A673 (cell line): Measurements from ENCODE around the gene ZFAND5. TPM values are rescaled to one million over a fixed set of nuclear protein-coding genes. Genes with fewer than 3 reads are reported as not detected.

Source experiments
- BruUV-seq: library from RNA; stranded (reverse); fragments of 400-500 nt; replicated peaks from 2 replicates; lab custom pipeline; 2021; lab: Mats Ljungman, UMichigan
- CTCF ChIA-PET: fragments of 300-600 bp; sonication (Branson Sonifier 250); formaldehyde crosslinking; loops from one replicate; lab custom pipeline; 2022; ENCODE audit warnings: antibody characterized with exemption; lab: Charles Lee
- POLR2A ChIA-PET: fragments of 300-600 bp; sonication (Branson Sonifier 250); formaldehyde crosslinking; loops from one replicate; lab custom pipeline; 2022; ENCODE audit warnings: antibody characterized with exemption; ENCODE audit not compliant: low non-redundant PET; lab: Charles Lee
- DNase-seq: peaks from one replicate; pipeline ENCODE4 v3.0.0-alpha.2; 2015; ENCODE audit warnings: low spot score
- H3K27ac ChIP-seq: fragments of 200-600 bp; sonication (generic); 2 replicates; pipeline ENCODE4 v1.5.1; 2016; ENCODE audit warnings: mixed run types, low read depth, mild to moderate bottlenecking, mixed read lengths, antibody characterized with exemption, low read length; ENCODE audit not compliant: poor library complexity, severe bottlenecking
- H3K27me3 ChIP-seq: fragments of 200-600 bp; sonication (generic); replicated peaks from 2 replicates; pipeline ENCODE4 v1.6.1; 2017; ENCODE audit warnings: mixed run types, low read depth, mild to moderate bottlenecking, mixed read lengths, antibody characterized with exemption, low read length; ENCODE audit not compliant: insufficient read depth, poor library complexity
- H3K36me3 ChIP-seq: fragments of 200-600 bp; sonication (generic); 2 replicates; pipeline ENCODE4 v1.6.1; 2016; ENCODE audit warnings: mixed run types, mild to moderate bottlenecking, mixed read lengths, antibody characterized with exemption, low read length; ENCODE audit not compliant: insufficient read depth, poor library complexity, severe bottlenecking
- H3K4me1 ChIP-seq: fragments of 200-600 bp; sonication (generic); 2 replicates; pipeline ENCODE4 v1.6.1; 2017; ENCODE audit warnings: mixed run types, mild to moderate bottlenecking, mixed read lengths, antibody characterized with exemption, low read length; ENCODE audit not compliant: insufficient read depth, poor library complexity, severe bottlenecking
- H3K4me3 ChIP-seq: fragments of 200-600 bp; sonication (generic); 2 replicates; pipeline ENCODE4 v1.5.1; 2016; ENCODE audit warnings: low read depth, mixed run types, mild to moderate bottlenecking, mixed read lengths, low read length; ENCODE audit not compliant: poor library complexity, severe bottlenecking
- H3K9me3 ChIP-seq: fragments of 200-600 bp; sonication (generic); 2 replicates; pipeline ENCODE4 v1.6.1; 2016; ENCODE audit warnings: mixed run types, low read depth, mild to moderate bottlenecking, mixed read lengths, antibody characterized with exemption, low read length; ENCODE audit not compliant: poor library complexity, severe bottlenecking
- EZH2 ChIP-seq: fragments of 200-600 bp; sonication (generic); IDR thresholded peaks from 2 replicates; pipeline ENCODE4 v1.6.1; 2017; ENCODE audit warnings: borderline replicate concordance, low read depth, mild to moderate bottlenecking, mixed read lengths, antibody characterized with exemption, low read length; ENCODE audit not compliant: poor library complexity, severe bottlenecking
- intact Hi-C: fragments of 100-400 bp; cut with micrococcal nuclease; formaldehyde crosslinking; loops from one replicate; pipeline ENCODE4 v1.10.0; 2022; ENCODE audit not compliant: unreplicated experiment
- total RNA-seq: library from RNA; stranded (reverse); gene quantifications from 2 replicates; pipeline ENCODE4 v1.2.3, GENCODE V29; 2021
- TF ChIP-seq, protein P1 (sequence below): fragments of 300-800, 200-600 bp; sonication (generic); conservative IDR thresholded peaks from 2 replicates; pipeline ENCODE4 v1.5.1; 2017; ENCODE audit warnings: low read depth, mild to moderate bottlenecking, antibody characterized with exemption, low read length, moderate library complexity, mixed read lengths

Gene ZFAND5
- total RNA-seq, 1 experiment from 2014 or later: 194 TPM

DNA sequence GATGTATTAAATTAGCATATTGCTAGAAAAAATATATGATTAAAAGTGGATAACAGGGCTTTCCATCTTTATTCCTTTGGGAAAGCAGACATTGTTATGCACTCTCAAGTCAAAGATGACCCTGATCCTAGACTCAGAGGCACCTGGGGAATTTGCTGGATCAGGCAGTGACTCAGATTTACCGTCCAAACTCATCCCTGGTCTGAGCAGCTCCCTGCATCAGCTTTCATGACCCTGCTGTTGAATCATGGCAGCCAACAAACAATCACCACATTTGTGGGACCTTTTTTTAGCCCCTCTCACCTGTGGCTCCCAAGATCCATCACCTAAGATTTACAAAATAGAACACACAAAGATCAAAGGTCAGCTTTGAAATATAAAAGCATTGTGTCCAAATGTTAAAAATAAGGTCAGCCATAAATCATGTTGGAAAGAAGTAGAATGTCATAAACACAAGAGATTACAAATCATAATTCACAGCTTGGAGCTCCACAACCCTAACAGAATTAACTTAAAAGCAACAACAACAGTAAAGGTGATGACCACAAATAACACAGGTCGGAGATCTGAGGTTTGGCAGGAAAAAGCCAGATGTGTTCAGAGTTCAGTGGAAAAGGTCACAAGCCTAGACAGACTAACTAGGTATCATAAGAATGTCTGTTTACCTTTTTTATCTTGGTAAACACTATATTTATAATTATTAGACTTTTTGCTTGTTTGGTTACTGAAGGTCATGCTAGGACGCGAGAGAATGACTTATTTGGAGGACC is 55.5 kb downstream of the ZFAND5 start:
- peaks cover under 1% of the 10 kb centered on the region for H3K4me1 ChIP-seq
- no peak overlapping the region for H3K27ac ChIP-seq
- no peaks in the 10 kb centered on the region for H3K9me3 ChIP-seq
- ChIA-PET CTCF (no interaction called here), POLR2A (no interaction called here)
- TF ChIP-seq EZH2: no peak
- TF ChIP-seq, protein P1, sequence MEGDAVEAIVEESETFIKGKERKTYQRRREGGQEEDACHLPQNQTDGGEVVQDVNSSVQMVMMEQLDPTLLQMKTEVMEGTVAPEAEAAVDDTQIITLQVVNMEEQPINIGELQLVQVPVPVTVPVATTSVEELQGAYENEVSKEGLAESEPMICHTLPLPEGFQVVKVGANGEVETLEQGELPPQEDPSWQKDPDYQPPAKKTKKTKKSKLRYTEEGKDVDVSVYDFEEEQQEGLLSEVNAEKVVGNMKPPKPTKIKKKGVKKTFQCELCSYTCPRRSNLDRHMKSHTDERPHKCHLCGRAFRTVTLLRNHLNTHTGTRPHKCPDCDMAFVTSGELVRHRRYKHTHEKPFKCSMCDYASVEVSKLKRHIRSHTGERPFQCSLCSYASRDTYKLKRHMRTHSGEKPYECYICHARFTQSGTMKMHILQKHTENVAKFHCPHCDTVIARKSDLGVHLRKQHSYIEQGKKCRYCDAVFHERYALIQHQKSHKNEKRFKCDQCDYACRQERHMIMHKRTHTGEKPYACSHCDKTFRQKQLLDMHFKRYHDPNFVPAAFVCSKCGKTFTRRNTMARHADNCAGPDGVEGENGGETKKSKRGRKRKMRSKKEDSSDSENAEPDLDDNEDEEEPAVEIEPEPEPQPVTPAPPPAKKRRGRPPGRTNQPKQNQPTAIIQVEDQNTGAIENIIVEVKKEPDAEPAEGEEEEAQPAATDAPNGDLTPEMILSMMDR: no peak
- no TSS peak for BruUV-seq
- DNase-seq: no peak
- intact Hi-C loops: no loop called here
- no peak overlapping the region for H3K4me3 ChIP-seq
- no peaks in the 10 kb centered on the region for H3K36me3 ChIP-seq
- no peaks in the 10 kb centered on the region for H3K27me3 ChIP-seq

DNA sequence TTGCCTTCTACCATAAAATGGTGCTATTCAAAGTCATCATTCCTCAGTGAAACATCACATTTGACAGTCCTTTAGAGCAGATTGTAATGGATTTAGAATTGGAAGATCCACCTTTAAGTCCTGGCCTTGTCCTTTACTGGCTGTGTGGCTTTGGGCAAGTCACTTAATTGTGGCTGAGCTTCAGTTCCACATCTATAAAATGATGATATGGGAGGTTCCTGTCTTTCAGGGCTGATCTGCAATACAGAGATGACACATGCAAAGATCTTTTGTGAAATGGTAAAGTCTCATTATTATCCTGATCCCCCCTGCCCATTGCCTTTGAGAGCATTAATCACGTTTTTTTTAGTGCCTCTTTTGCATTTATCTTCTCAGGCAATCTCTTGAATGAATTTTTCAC is 58.2 kb downstream of the ZFAND5 start:
- Histone ChIP-seq H3K36me3 (no peaks in the 10 kb centered on the region), H3K4me1 (no peaks in the 10 kb centered on the region), H3K27me3 (no peaks in the 10 kb centered on the region), H3K27ac (no peak overlapping the region), H3K9me3 (no peaks in the 10 kb centered on the region), H3K4me3 (no peak overlapping the region)
- no TSS peak for BruUV-seq
- intact Hi-C loops: no loop called here
- ChIA-PET POLR2A (no interaction called here), CTCF (no interaction called here)
- no peak for TF ChIP-seq EZH2
- TF ChIP-seq, protein P1: no peak
- DNase-seq: no peak

DNA sequence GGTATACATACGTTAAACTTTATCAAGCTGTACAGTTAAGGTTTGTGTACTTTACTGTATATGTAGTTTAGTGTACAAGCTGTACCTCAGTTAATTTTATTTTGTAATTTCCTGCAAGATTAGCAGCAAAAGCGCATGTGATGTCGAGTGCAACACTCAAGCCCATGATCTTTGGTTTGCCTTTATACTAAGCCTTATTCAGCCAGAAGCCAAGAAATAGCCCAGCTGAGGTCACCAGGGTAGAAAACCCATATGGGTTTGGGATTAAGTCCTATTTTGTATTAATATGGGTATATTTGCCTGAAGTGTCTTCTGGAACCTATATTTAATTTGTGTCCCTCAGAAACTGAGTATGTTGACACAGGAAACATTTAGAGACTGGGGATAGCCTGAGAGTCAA is 59.3 kb downstream of the ZFAND5 start:
- intact Hi-C loops: no loop called here

More for the DNA sequence above, 59.3 kb downstream of the ZFAND5 start:
- Histone ChIP-seq H3K4me1 (no peaks in the 10 kb centered on the region), H3K27me3 (no peaks in the 10 kb centered on the region), H3K4me3 (peak overlapping the region; percentile 34), H3K27ac (peak overlapping the region; percentile 55), H3K9me3 (no peaks in the 10 kb centered on the region), H3K36me3 (no peaks in the 10 kb centered on the region)
- TSS peak; percentile 94 for BruUV-seq
- ChIA-PET CTCF (interaction anchor here (0.9 kb wide), 1 partner anchor 25 kb away, joined by 4 read pairs; no protein-coding TSS in a partner anchor), POLR2A (no interaction called here)
- no peak for TF ChIP-seq EZH2
- TF ChIP-seq, protein P1: no peak
- no peak for DNase-seq
